ENCODE results near the gene ADAMTSL3.

DNA sequence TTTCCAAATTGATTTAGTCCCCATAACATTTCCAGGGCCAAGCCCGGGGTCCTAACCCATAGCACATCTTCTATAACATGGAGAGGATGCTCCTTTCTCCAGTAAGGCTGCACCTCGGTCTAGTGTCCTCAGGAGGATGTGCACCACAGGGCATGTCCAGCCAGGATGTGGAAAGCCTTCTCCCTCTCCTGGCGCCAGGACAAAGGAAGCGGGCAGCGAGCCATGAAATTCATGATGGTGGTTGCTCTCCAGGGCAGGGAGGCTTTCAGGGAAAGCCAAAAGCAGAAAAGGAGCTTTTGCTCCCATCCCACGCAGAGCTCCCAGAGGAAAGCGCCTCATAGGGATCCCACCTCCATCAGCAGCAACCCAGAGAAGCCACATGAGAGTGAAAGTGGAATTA, 220.0 kb downstream of the ADAMTSL3 start:
- TF ChIP-seq, protein P1, sequence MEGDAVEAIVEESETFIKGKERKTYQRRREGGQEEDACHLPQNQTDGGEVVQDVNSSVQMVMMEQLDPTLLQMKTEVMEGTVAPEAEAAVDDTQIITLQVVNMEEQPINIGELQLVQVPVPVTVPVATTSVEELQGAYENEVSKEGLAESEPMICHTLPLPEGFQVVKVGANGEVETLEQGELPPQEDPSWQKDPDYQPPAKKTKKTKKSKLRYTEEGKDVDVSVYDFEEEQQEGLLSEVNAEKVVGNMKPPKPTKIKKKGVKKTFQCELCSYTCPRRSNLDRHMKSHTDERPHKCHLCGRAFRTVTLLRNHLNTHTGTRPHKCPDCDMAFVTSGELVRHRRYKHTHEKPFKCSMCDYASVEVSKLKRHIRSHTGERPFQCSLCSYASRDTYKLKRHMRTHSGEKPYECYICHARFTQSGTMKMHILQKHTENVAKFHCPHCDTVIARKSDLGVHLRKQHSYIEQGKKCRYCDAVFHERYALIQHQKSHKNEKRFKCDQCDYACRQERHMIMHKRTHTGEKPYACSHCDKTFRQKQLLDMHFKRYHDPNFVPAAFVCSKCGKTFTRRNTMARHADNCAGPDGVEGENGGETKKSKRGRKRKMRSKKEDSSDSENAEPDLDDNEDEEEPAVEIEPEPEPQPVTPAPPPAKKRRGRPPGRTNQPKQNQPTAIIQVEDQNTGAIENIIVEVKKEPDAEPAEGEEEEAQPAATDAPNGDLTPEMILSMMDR (IDR thresholded peaks at IDR 0.05), result no peak
- TF ChIP-seq POLR2A (IDR thresholded peaks at IDR 0.05), result no peak

All from lower leg skin (tissue), 3 donors.